ENCODE results near the gene TIMM44.

DNA sequence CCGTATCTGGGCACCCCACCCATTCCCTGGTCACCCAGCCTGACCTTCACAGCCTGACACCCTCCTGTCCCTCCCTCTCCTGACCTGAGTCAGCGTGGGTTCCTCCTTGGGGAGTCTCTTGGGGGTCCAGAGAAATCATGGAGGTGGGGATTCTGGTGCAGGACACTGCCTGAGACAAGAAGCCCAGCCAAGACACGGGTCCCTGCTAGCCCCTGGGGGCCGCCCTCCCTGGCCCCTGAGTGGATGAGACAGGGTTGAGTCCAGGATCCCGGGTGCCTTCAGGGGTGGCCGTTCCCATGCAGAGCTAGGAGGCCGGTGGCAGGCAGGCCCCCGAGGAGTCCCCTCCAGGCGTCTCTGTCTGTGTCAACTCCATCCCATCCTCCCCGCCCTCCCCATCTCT, 38.2 kb downstream of the TIMM44 start:
- no peak for TF ChIP-seq POLR2A (IDR thresholded peaks at IDR 0.05)
- TF ChIP-seq, protein P1, sequence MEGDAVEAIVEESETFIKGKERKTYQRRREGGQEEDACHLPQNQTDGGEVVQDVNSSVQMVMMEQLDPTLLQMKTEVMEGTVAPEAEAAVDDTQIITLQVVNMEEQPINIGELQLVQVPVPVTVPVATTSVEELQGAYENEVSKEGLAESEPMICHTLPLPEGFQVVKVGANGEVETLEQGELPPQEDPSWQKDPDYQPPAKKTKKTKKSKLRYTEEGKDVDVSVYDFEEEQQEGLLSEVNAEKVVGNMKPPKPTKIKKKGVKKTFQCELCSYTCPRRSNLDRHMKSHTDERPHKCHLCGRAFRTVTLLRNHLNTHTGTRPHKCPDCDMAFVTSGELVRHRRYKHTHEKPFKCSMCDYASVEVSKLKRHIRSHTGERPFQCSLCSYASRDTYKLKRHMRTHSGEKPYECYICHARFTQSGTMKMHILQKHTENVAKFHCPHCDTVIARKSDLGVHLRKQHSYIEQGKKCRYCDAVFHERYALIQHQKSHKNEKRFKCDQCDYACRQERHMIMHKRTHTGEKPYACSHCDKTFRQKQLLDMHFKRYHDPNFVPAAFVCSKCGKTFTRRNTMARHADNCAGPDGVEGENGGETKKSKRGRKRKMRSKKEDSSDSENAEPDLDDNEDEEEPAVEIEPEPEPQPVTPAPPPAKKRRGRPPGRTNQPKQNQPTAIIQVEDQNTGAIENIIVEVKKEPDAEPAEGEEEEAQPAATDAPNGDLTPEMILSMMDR (IDR thresholded peaks at IDR 0.05), result no peak
